ENCODE data around the gene AK1. TPM values are rescaled to one million over a fixed set of nuclear protein-coding genes. Genes with fewer than 3 reads are reported as not detected.

AK1 gene
- total and polyA plus RNA-seq, 2 of the 13 experiments (the other 11 are each of a cell fraction or from before 2014, with no cell fraction given): 19.1 to 32.8 TPM

GRCh38 chr9:127848756-127849504, 28.5 kb downstream of the AK1 start (continued):
- TF ChIP-seq CBX5 (CRISPR knock-in tag; IDR thresholded peaks at IDR 0.05; ENCODE audit: borderline replicate concordance) (no peak), ZNF3 (CRISPR knock-in tag; IDR thresholded peaks at IDR 0.05) (no peak), ZNF589 (CRISPR knock-in tag; conservative IDR thresholded peaks at IDR 0.05) (no peak), MTERF4 (CRISPR knock-in tag; IDR thresholded peaks at IDR 0.05) (no peak), KLF15 (CRISPR knock-in tag; IDR thresholded peaks at IDR 0.05; ENCODE audit: borderline replicate concordance) (no peak), FOXK2 (IDR thresholded peaks at IDR 0.05) (peak; percentile 60; the same call in 1 of the 2 replicates), ZNF282 (IDR thresholded peaks at IDR 0.05; ENCODE audit: partially characterized antibody) (no peak), FOSL2 (CRISPR knock-in tag; IDR thresholded peaks at IDR 0.05) (peak; percentile 89), ELF3 (CRISPR knock-in tag; IDR thresholded peaks at IDR 0.05) (peak; percentile 91), ZNF562 (CRISPR knock-in tag; IDR thresholded peaks at IDR 0.05; ENCODE audit: borderline replicate concordance) (peak; percentile 75; the same call in 1 of the 2 replicates), ZNF660 (CRISPR knock-in tag; IDR thresholded peaks at IDR 0.05; ENCODE audit: borderline replicate concordance, low read depth) (no peak), ZNF33B (CRISPR knock-in tag; IDR thresholded peaks at IDR 0.05) (no peak), ZNF788 (CRISPR knock-in tag; IDR thresholded peaks at IDR 0.05; ENCODE audit: borderline replicate concordance) (peak; percentile 12; the same call in 1 of the 2 replicates), ZNF101 (CRISPR knock-in tag; IDR thresholded peaks at IDR 0.05; ENCODE audit: borderline replicate concordance, low read depth) (no peak), KLF13 (CRISPR knock-in tag; IDR thresholded peaks at IDR 0.05) (no peak), ZNF678 (CRISPR knock-in tag; IDR thresholded peaks at IDR 0.05) (no peak), SATB2 (CRISPR knock-in tag; IDR thresholded peaks at IDR 0.05) (no peak), FOXA3 (CRISPR knock-in tag; IDR thresholded peaks at IDR 0.05) (no peak), SKI (IDR thresholded peaks at IDR 0.05; ENCODE audit: partially characterized antibody) (no peak), ZIK1 (CRISPR knock-in tag; IDR thresholded peaks at IDR 0.05; ENCODE audit: borderline replicate concordance, low read depth) (no peak), SAFB2 (CRISPR knock-in tag; IDR thresholded peaks at IDR 0.05; ENCODE audit: borderline replicate concordance, low read depth) (no peak), FLYWCH1 (CRISPR knock-in tag; IDR thresholded peaks at IDR 0.05) (no peak), MXD4 (CRISPR knock-in tag; IDR thresholded peaks at IDR 0.05) (no peak), CEBPG (CRISPR knock-in tag; IDR thresholded peaks at IDR 0.05) (peak; percentile 32; the same call in 1 of the 2 replicates), NONO (IDR thresholded peaks at IDR 0.05) (no peak), NONO (CRISPR knock-in tag; conservative IDR thresholded peaks at IDR 0.05) (no peak), RBM39 (IDR thresholded peaks at IDR 0.05; ENCODE audit: low read depth, low read length, poor library complexity, severe bottlenecking) (no peak), THAP8 (CRISPR knock-in tag; IDR thresholded peaks at IDR 0.05; ENCODE audit: borderline replicate concordance) (no peak), ZBTB7A (CRISPR knock-in tag; IDR thresholded peaks at IDR 0.05) (no peak)
- TF ChIP-seq, protein P1, sequence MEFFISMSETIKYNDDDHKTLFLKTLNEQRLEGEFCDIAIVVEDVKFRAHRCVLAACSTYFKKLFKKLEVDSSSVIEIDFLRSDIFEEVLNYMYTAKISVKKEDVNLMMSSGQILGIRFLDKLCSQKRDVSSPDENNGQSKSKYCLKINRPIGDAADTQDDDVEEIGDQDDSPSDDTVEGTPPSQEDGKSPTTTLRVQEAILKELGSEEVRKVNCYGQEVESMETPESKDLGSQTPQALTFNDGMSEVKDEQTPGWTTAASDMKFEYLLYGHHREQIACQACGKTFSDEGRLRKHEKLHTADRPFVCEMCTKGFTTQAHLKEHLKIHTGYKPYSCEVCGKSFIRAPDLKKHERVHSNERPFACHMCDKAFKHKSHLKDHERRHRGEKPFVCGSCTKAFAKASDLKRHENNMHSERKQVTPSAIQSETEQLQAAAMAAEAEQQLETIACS (CRISPR knock-in tag; IDR thresholded peaks at IDR 0.05): no peak
- TF ChIP-seq, protein P2, sequence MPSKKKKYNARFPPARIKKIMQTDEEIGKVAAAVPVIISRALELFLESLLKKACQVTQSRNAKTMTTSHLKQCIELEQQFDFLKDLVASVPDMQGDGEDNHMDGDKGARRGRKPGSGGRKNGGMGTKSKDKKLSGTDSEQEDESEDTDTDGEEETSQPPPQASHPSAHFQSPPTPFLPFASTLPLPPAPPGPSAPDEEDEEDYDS (CRISPR knock-in tag; IDR thresholded peaks at IDR 0.05): no peak

All from HepG2 (cell line).